K562 (cell line): ENCODE results near the gene POR.

Source experiments
- CREB1 ChIP-seq, 2 experiments: sonication (generic) in 1 of 2; formaldehyde crosslinking in 1 of 2; IDR thresholded peaks; 2 replicates each; pipeline versions ENCODE4 v1.6.1 to v1.8.0; 2012 to 2022; ENCODE audit warnings: inconsistent platforms in 1 of 2, mild to moderate bottlenecking in 1 of 2, missing genetic modification reagents in 1 of 2, moderate library complexity in 1 of 2
- HMG20A ChIP-seq: fragments of 450-650 bp; formaldehyde crosslinking; conservative IDR thresholded peaks from 2 replicates; pipeline ENCODE4 v1.4.0; 2020; ENCODE audit warnings: mild to moderate bottlenecking, mixed read lengths
- POLR2AphosphoS5 ChIP-seq: IDR thresholded peaks from 2 replicates; pipeline ENCODE4 v1.6.1; 2011; ENCODE audit warnings: mild to moderate bottlenecking, low read depth, low read length, moderate library complexity; ENCODE audit not compliant: control insufficient read depth, insufficient read depth
- SETDB1 ChIP-seq: IDR thresholded peaks from one replicate; pipeline ENCODE4 v1.6.1; 2012; ENCODE audit warnings: low read length, control low read depth, inconsistent platforms
- TRIM28 ChIP-seq: fragments of 450-650 bp; IDR thresholded peaks from 2 replicates; pipeline ENCODE4 v1.6.1; 2017
- TF ChIP-seq, protein P1 (sequence below), 3 experiments: IDR thresholded peaks in 2 of 3; conservative IDR thresholded peaks in 1 of 3; 2 replicates each; pipeline ENCODE4 v1.5.1; 2011 to 2012; ENCODE audit warnings: low read length in 3 of 3, mild to moderate bottlenecking in 3 of 3, control low read depth in 2 of 3, improper control_type of control experiment in 1 of 3, inconsistent platforms in 1 of 3, low read depth in 1 of 3, mixed read lengths in 1 of 3, moderate library complexity in 1 of 3; ENCODE audit not compliant: insufficient read depth in 2 of 3

DNA sequence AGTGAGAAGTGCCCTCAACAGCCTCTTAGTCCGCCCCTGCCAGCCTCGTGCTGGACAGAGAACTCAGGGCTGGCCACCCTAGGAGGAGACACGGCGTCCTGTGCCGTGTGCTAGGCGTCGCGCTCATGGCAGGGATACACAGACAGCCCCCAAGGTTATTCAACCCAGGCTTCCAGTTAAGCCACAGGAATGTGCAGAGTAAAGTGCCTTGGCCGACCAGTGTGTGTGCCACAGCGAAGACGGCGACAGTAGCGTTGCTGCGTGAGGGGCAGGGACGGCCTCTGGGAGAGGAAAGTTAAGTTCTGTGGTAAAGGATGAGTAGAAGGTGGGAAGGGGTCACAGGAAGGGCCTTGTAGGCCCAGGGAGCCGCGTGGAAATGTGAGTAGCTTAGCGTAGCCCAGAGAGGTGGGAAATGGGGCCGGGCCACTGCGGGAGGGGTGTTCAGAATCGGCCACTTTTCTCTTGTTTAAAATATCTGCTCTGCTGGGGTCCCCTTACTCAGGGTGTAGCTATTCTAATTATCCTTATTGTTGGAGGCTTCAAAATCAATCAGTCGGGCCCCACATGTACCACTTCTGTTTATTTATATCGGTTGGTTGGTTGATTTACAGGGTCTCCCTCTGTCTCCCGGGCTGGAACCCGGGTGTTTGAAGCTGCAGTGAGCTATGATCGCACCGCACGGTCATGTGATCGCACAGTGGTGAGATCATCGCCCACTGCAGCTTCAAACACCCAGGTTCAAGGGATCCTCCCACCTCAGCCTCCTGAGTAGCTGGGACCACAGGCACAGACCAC is 54.9 kb downstream of the POR start:
- TF ChIP-seq TRIM28 (no peak), POLR2AphosphoS5 (no peak), SETDB1 (no peak), HMG20A (CRISPR knock-in tag) (no peak), CREB1 (IDR thresholded peaks at IDR 0.05) (no peak), CREB1 (CRISPR knock-in tag; IDR thresholded peaks at IDR 0.05) (no peak)
- TF ChIP-seq, protein P1, sequence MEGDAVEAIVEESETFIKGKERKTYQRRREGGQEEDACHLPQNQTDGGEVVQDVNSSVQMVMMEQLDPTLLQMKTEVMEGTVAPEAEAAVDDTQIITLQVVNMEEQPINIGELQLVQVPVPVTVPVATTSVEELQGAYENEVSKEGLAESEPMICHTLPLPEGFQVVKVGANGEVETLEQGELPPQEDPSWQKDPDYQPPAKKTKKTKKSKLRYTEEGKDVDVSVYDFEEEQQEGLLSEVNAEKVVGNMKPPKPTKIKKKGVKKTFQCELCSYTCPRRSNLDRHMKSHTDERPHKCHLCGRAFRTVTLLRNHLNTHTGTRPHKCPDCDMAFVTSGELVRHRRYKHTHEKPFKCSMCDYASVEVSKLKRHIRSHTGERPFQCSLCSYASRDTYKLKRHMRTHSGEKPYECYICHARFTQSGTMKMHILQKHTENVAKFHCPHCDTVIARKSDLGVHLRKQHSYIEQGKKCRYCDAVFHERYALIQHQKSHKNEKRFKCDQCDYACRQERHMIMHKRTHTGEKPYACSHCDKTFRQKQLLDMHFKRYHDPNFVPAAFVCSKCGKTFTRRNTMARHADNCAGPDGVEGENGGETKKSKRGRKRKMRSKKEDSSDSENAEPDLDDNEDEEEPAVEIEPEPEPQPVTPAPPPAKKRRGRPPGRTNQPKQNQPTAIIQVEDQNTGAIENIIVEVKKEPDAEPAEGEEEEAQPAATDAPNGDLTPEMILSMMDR (IDR thresholded peaks at IDR 0.05 in 2 of 3, conservative IDR thresholded peaks at IDR 0.05 in 1 of 3; ENCODE audit: insufficient read depth in 2 of 3, low read depth in 1 of 3, low read length in 3 of 3), result no peak
